Retinal pigment epithelial cell (primary cell): ENCODE results near the gene CUL9.

Source experiments
- DNase-seq: peaks from one replicate; pipeline ENCODE4 v3.0.0-alpha.2; 2010; ENCODE audit warnings: low read depth
- H3K4me3 ChIP-seq: 2 replicates; pipeline ENCODE4 v1.5.1; 2011; ENCODE audit warnings: mild to moderate bottlenecking, low read length, control low read depth, moderate library complexity
- TF ChIP-seq, protein P1 (sequence below): conservative IDR thresholded peaks from 2 replicates; pipeline ENCODE4 v1.5.1; 2011; ENCODE audit warnings: low read depth, low read length, control low read depth, inconsistent platforms

CUL9 gene

DNA sequence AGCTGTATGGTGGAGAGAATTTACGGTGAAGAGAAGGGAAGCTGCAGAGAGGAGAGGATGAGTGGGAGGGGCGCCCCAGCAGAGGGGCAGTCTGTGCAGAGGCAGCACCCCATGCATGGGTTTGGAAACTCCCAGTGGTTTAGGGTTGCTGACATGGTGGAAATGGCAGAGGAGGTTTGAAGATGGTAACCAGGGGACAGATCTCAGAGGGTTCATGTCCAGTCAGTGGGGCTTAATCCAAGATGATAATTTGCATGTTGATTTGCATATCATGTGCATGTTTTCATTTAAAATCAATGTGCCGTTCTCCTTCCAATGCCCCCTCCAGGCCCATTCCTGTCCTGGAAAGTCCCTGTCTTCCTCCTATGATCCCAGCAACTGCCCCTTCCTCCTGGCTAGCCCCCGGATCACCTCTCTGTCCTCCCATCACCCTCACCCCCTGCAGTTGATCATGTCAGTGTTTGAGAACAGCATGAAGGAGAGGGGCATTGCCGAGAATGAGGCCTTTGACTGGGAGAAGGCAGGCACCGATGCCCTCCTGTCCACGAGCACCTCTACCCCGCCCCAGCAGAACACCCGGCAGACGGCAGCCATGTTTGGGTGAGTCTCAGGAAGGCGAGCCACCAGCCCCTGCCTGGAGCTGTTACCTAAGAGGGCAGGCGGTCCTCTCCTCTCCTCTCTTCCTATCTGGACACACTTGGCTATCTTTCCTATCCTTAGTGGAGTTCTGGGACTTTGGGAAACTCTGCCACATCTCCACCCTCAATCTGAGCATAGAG lies 75.6 kb downstream of the CUL9 start:
- no peak overlapping the region for H3K4me3 ChIP-seq
- no peak for DNase-seq
- TF ChIP-seq, protein P1, sequence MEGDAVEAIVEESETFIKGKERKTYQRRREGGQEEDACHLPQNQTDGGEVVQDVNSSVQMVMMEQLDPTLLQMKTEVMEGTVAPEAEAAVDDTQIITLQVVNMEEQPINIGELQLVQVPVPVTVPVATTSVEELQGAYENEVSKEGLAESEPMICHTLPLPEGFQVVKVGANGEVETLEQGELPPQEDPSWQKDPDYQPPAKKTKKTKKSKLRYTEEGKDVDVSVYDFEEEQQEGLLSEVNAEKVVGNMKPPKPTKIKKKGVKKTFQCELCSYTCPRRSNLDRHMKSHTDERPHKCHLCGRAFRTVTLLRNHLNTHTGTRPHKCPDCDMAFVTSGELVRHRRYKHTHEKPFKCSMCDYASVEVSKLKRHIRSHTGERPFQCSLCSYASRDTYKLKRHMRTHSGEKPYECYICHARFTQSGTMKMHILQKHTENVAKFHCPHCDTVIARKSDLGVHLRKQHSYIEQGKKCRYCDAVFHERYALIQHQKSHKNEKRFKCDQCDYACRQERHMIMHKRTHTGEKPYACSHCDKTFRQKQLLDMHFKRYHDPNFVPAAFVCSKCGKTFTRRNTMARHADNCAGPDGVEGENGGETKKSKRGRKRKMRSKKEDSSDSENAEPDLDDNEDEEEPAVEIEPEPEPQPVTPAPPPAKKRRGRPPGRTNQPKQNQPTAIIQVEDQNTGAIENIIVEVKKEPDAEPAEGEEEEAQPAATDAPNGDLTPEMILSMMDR: no peak

DNA sequence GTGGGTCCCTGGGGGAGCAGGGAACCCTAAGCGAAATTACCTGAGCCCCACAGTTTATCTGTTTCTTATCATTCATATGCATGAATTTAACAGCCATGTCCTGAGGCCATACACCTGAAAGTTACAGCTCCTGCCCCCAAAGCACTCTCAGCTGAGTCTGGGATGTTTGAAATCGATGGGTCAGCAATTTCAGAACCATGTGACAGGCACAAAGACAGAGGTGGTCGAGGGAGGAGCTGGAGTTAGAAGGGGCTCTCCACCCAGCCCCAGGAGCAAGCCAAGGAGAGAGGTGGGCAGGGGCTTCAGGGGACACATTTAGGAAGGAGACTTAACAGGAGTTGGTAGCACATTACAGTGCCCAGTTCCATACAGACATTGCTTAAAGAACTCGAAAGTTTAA lies 76.2 kb downstream of the CUL9 start:
- TF ChIP-seq, protein P1: no peak
- H3K4me3 ChIP-seq: no peak overlapping the region
- DNase-seq: no peak

DNA sequence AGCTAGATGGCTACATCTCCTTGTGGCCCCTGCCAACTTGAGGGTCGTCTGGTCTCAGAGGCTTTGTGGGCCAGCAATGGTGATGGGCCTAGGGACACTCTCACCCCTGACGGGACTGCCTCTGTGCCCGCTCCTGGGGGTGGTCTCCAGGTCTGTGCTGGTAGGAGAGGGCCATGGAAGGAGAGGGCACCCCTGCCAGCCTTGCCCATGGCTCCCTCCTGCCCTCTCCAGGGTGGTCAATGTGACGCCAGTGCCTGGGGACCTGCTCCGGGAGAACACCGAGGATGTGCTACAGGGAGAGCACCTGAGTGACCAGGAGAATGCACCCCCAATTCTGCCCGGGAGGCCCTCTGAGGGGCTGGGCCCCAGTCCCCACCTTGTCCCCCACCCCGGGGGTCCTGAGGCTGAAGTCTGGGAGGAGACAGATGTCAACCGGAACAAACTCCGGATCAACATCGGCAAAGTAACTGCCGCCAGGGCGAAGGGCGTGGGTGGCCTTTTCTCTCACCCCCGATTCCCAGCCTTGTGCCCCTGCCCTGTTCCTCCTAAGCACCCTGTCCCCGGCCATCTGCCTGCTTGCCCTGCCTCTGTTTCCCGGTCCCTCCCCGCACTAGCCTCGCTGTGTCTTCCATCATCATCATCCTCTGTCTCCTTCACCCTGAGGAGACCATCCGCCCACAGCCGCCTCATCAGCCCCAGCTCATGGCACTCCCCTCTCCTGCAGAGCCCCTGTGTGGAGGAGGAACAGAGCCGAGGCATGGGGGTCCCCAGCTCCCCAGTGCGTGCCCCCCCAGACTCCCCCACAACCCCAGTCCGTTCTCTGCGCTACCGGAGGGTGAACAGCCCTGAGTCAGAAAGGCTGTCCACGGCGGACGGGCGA lies 77.1 kb downstream of the CUL9 start:
- no peak overlapping the region for H3K4me3 ChIP-seq
- TF ChIP-seq, protein P1: no peak
- no peak for DNase-seq

DNA sequence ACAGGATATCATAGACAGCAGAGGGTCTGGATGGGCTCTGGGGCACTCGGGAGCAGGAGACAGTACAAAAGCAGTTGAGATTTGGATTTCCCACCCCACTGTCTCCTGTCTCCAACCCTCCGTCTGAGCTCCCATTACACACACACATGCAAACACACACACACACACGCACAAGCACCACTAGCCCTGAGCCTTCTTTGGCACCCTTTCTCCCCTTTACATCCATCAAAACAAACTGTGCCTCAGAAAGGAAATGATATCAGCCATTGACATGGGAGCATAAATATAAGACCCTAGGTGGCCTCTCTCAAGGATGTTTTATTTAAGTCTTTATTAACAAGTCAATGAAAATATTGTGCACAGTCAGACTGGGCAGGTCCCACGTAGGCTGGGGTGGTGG lies 78.8 kb downstream of the CUL9 start:
- DNase-seq: no peak
- TF ChIP-seq, protein P1: no peak

DNA sequence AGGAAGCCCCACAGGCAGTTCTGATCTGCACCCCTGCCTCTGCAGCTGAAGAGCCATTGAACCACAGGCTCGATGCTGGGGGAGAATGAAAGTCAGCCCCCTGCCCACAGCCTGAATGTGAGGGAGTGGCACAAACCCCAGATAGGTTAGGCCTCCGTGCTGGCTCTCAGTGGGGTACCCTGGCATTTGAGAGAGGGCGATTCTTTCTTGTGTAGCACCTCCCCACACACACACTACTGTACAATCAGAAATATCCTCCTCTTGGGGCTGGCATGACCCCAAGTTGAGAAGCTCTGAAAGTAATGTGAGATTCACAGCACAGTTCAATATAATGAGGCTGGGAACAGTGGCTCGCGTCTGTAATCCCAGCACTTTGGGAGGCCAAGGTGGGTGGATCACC lies 79.2 kb downstream of the CUL9 start:
- H3K4me3 ChIP-seq: no peak overlapping the region
- DNase-seq: no peak
- TF ChIP-seq, protein P1: no peak

More for the DNA sequence above, 78.8 kb downstream of the CUL9 start:
- no peak overlapping the region for H3K4me3 ChIP-seq

DNA sequence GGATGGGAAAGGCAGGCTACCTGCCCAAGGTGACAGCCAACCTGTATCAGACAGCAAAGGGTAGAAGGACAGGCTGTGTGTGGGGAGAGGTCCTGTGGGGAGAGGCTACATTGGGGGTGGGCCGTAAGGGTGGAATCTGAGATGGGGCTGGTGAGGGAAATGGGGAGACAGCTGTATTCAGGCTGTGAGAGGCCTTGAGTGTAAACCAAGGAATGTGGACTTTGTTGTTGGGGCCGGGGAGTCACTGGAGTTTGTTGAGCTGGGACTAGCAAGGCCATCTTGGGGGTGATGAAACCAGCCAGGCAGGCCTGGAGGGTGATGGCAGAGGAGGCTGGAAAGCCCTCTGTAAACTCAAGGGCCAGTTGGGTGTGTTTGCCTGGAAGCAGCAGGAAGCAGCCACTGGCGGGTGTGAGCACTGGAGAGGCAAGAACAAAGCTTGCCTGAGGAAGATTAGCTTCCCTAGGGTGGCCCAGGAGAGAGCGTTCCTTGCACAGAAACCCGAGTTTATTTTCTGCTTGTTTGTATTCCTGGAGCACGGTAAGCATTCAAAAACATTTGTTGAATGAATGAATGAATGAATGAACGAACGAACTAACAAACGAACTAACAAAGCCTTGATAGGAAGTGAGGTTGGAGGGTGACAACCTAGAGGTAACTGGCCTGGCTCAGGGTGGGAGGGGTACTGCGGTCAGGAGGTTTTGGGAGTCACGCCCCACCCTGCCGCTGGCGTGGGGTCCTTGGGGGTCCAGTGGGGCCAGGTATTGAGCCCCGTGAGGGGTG lies 80.2 kb downstream of the CUL9 start:
- TF ChIP-seq, protein P1: no peak
- DNase-seq: no peak
- no peak overlapping the region for H3K4me3 ChIP-seq
